ENCODE data around the gene SLC31A1. TPM values are rescaled to one million over a fixed set of nuclear protein-coding genes. Genes with fewer than 3 reads are reported as not detected.

Gene SLC31A1
- total RNA-seq, 5 donors from 2014 or later (not counting 1 experiment from before 2014, with no cell fraction given): 2.7 to 7.1 (median 4.2) TPM

- POLR2A ChIA-PET: interaction anchor here in 1 of 2 donors (0.5 to 0.9 kb wide), 4 partner anchors 18 to 349 kb away, joined by 3 to 4 read pairs (median 4); partner anchors contain the start of genes FKBP15 and SLC31A1
- Histone ChIP-seq H3K9me3 (no peaks in the 10 kb centered on the region), H3K27ac (ENCODE audit: low read length) (peak overlapping the region; percentile 89), H3K4me1 (ENCODE audit: control insufficient read depth in 1 of 2, extremely low read depth in 1 of 2, insufficient read depth in 2 of 2, low read length in 2 of 2) (peaks cover 8 to 9% of the 10 kb centered on the region in 2 experiments), H3K27me3 (replicated peaks in 1 of 2; ENCODE audit: control insufficient read depth in 2 of 2, extremely low read depth in 1 of 2, insufficient read depth in 2 of 2, low read length in 1 of 2) (no peaks in the 10 kb centered on the region), H3K4me3 (ENCODE audit: control insufficient read depth in 1 of 2, extremely low read depth in 1 of 2, low read length in 1 of 2) (peak overlapping the region; percentile 76 to 84), H3K36me3 (ENCODE audit: control insufficient read depth in 2 of 2, extremely low read depth in 1 of 2, insufficient read depth in 1 of 2, low read length in 1 of 2) (peaks cover 11 to 52% of the 10 kb centered on the region in 2 donors)
- ATAC-seq (replicated peaks in 1 of 4) (peak; percentile 5 to 28 (median 22)), DNase-seq (peak in 11 of 35 experiments; percentile 4 to 77 (median 17))
- Mint-ChIP-seq H3K4me1 (peaks cover 6 to 41% (median 30%) of the 10 kb centered on the region in 3 donors), H3K27me3 (no peaks in the 10 kb centered on the region), H3K27ac (no peak overlapping the region), H3K4me3 (no peak overlapping the region), H3K36me3 (peaks cover 31% of the 10 kb centered on the region), H3K9me3 (no peaks in the 10 kb centered on the region)
- CTCF ChIA-PET: interaction anchor here (0.7 to 3.1 kb wide), 28 partner anchors 16 to 1614 kb away, joined by 3 to 31 read pairs (median 4); partner anchors contain the start of genes FKBP15 (in 2 of the 2), SLC31A1 (in 2 of the 2), ALAD (in 1 of the 2) and C9orf43 (in 1 of the 2)
- 2% methylated on average over 10 of the region's 15 CpGs for WGBS (ENCODE audit: insufficient coverage)
These were observed 53.3 kb downstream of the SLC31A1 start for GRCh38 chr9:113274474-113275156.

- peaks cover 33% of the 10 kb centered on the region for H3K36me3 Mint-ChIP-seq
- under 1% methylated on average over 48 of the region's 63 CpGs for WGBS (ENCODE audit: insufficient coverage)
- peak; percentile 94 to 96 (median 95) for ATAC-seq (replicated peaks in 1 of 4)
These were observed 54.1 kb downstream of the SLC31A1 start, which contains the start of the genes CDC26 and PRPF4 for GRCh38 chr9:113275157-113276131. TSS of gene CDC26 (minus strand) at chr9:113275572. CDS start at chr9:113272507, 3,065 bp downstream. TSS of gene PRPF4 (plus strand) at chr9:113275658. CDS start at chr9:113275744, 86 bp downstream.

GRCh38 chr9:113278840-113279239 is 57.5 kb downstream of the SLC31A1 start:
- H3K27ac Mint-ChIP-seq: peak overlapping the region in 1 of 2 donors; percentile 35
- ATAC-seq (replicated peaks in 1 of 4) (no peak), DNase-seq (no peak)
- H3K9me3 Mint-ChIP-seq: no peaks in the 10 kb centered on the region
- no CpG with 5 or more reads among the region's 4 CpGs for WGBS (ENCODE audit: insufficient coverage)
- Histone ChIP-seq H3K9me3 (no peaks in the 10 kb centered on the region), H3K36me3 (ENCODE audit: control insufficient read depth in 2 of 2, extremely low read depth in 1 of 2, insufficient read depth in 1 of 2, low read length in 1 of 2) (peaks cover 13 to 56% of the 10 kb centered on the region in 2 donors), H3K4me3 (ENCODE audit: control insufficient read depth in 1 of 2, extremely low read depth in 1 of 2, low read length in 1 of 2) (no peak overlapping the region), H3K4me1 (ENCODE audit: control insufficient read depth in 1 of 2, extremely low read depth in 1 of 2, insufficient read depth in 2 of 2, low read length in 2 of 2) (peaks cover 8 to 9% of the 10 kb centered on the region in 2 experiments), H3K27me3 (replicated peaks in 1 of 2; ENCODE audit: control insufficient read depth in 2 of 2, extremely low read depth in 1 of 2, insufficient read depth in 2 of 2, low read length in 1 of 2) (no peaks in the 10 kb centered on the region), H3K27ac (ENCODE audit: low read length) (no peak overlapping the region)
- H3K27me3 Mint-ChIP-seq: no peaks in the 10 kb centered on the region
- ChIA-PET CTCF (interaction anchor here in 1 of 2 donors (0.6 kb wide), 1 partner anchor 93 kb away, joined by 3 read pairs; no protein-coding TSS in a partner anchor), POLR2A (interaction anchor here in 1 of 2 donors (0.9 to 1.2 kb wide), 2 partner anchors 8 to 59 kb away, joined by 3 to 4 read pairs; no protein-coding TSS in a partner anchor)
- peaks cover 46% of the 10 kb centered on the region for H3K36me3 Mint-ChIP-seq
- no peak overlapping the region for H3K4me3 Mint-ChIP-seq
- H3K4me1 Mint-ChIP-seq: peaks cover 14 to 32% (median 27%) of the 10 kb centered on the region in 3 donors

More at GRCh38 chr9:113275157-113276131, 54.1 kb downstream of the SLC31A1 start, which contains the start of the genes CDC26 and PRPF4:
- no peaks in the 10 kb centered on the region for H3K27me3 Mint-ChIP-seq
- ChIA-PET POLR2A (interaction anchor here in 1 of 2 donors (0.5 to 0.9 kb wide), 3 partner anchors 18 to 64 kb away, joined by 3 to 4 read pairs (median 4); partner anchors contain the start of genes FKBP15 and SLC31A1), CTCF (interaction anchor here (0.7 to 3.1 kb wide), 23 partner anchors 15 to 382 kb away, joined by 3 to 31 read pairs (median 6); partner anchors contain the start of genes FKBP15 (in 2 of the 2), SLC31A1 (in 2 of the 2), ALAD (in 1 of the 2) and C9orf43 (in 1 of the 2))
- Histone ChIP-seq H3K27me3 (replicated peaks in 1 of 2; ENCODE audit: control insufficient read depth in 2 of 2, extremely low read depth in 1 of 2, insufficient read depth in 2 of 2, low read length in 1 of 2) (no peaks in the 10 kb centered on the region), H3K9me3 (no peaks in the 10 kb centered on the region), H3K36me3 (ENCODE audit: control insufficient read depth in 2 of 2, extremely low read depth in 1 of 2, insufficient read depth in 1 of 2, low read length in 1 of 2) (peaks cover 11 to 52% of the 10 kb centered on the region in 2 donors), H3K4me3 (ENCODE audit: control insufficient read depth in 1 of 2, extremely low read depth in 1 of 2, low read length in 1 of 2) (peak within 1 kb of the TSS; percentile 76 to 84), H3K27ac (ENCODE audit: low read length) (peak within 1 kb of the TSS; percentile 89), H3K4me1 (ENCODE audit: control insufficient read depth in 1 of 2, extremely low read depth in 1 of 2, insufficient read depth in 2 of 2, low read length in 2 of 2) (peaks cover 8 to 9% of the 10 kb centered on the region in 2 experiments)
- H3K27ac Mint-ChIP-seq: no peak within 1 kb of the TSS
- no peaks in the 10 kb centered on the region for H3K9me3 Mint-ChIP-seq
- peak; percentile 81 to 98 (median 94) for DNase-seq
- H3K4me3 Mint-ChIP-seq: no peak within 1 kb of the TSS
- peaks cover 8 to 42% (median 32%) of the 10 kb centered on the region in 3 donors for H3K4me1 Mint-ChIP-seq

GRCh38 chr9:113281356-113281755 is 60.0 kb downstream of the SLC31A1 start:
- WGBS (ENCODE audit: insufficient coverage): 100% methylated on average over 4 of the region's 4 CpGs

GRCh38 chr9:113289091-113289490 is 67.7 kb downstream of the SLC31A1 start:
- POLR2A ChIA-PET: no interaction called here
- Mint-ChIP-seq H3K27me3 (no peaks in the 10 kb centered on the region), H3K4me1 (no peaks in the 10 kb centered on the region), H3K9me3 (no peaks in the 10 kb centered on the region), H3K27ac (peak overlapping the region in 1 of 2 donors; percentile 7), H3K36me3 (peaks cover 61% of the 10 kb centered on the region), H3K4me3 (no peak overlapping the region)
- CTCF ChIA-PET: no interaction called here
- no CpG with 5 or more reads among the region's 2 CpGs for WGBS (ENCODE audit: insufficient coverage)
- Histone ChIP-seq H3K27ac (ENCODE audit: low read length) (no peak overlapping the region), H3K9me3 (no peaks in the 10 kb centered on the region), H3K4me1 (ENCODE audit: control insufficient read depth in 1 of 2, extremely low read depth in 1 of 2, insufficient read depth in 2 of 2, low read length in 2 of 2) (no peaks in the 10 kb centered on the region), H3K27me3 (replicated peaks in 1 of 2; ENCODE audit: control insufficient read depth in 2 of 2, extremely low read depth in 1 of 2, insufficient read depth in 2 of 2, low read length in 1 of 2) (no peaks in the 10 kb centered on the region), H3K36me3 (ENCODE audit: control insufficient read depth in 2 of 2, extremely low read depth in 1 of 2, insufficient read depth in 1 of 2, low read length in 1 of 2) (peaks cover 17 to 88% of the 10 kb centered on the region in 2 donors), H3K4me3 (ENCODE audit: control insufficient read depth in 1 of 2, extremely low read depth in 1 of 2, low read length in 1 of 2) (no peak overlapping the region)
- DNase-seq (no peak), ATAC-seq (replicated peaks in 1 of 4) (no peak)

More at GRCh38 chr9:113281356-113281755, 60.0 kb downstream of the SLC31A1 start:
- Histone ChIP-seq H3K27ac (ENCODE audit: low read length) (no peak overlapping the region), H3K36me3 (ENCODE audit: control insufficient read depth in 2 of 2, extremely low read depth in 1 of 2, insufficient read depth in 1 of 2, low read length in 1 of 2) (peaks cover 20 to 77% of the 10 kb centered on the region in 2 donors), H3K9me3 (no peaks in the 10 kb centered on the region), H3K27me3 (replicated peaks in 1 of 2; ENCODE audit: control insufficient read depth in 2 of 2, extremely low read depth in 1 of 2, insufficient read depth in 2 of 2, low read length in 1 of 2) (no peaks in the 10 kb centered on the region), H3K4me1 (ENCODE audit: control insufficient read depth in 1 of 2, extremely low read depth in 1 of 2, insufficient read depth in 2 of 2, low read length in 2 of 2) (peaks cover 2 to 6% of the 10 kb centered on the region in 2 experiments), H3K4me3 (ENCODE audit: control insufficient read depth in 1 of 2, extremely low read depth in 1 of 2, low read length in 1 of 2) (no peak overlapping the region)
- DNase-seq (no peak), ATAC-seq (replicated peaks in 1 of 4) (no peak)
- Mint-ChIP-seq H3K4me3 (no peak overlapping the region), H3K4me1 (peaks cover 14 to 27% (median 25%) of the 10 kb centered on the region in 3 donors), H3K9me3 (no peaks in the 10 kb centered on the region), H3K27me3 (no peaks in the 10 kb centered on the region), H3K36me3 (peaks cover 59% of the 10 kb centered on the region), H3K27ac (no peak overlapping the region)
- CTCF ChIA-PET: no interaction called here
- POLR2A ChIA-PET: interaction anchor here in 1 of 2 donors (0.5 kb wide), 1 partner anchor 68 kb away, joined by 4 read pairs; the partner anchor contains the start of gene BSPRY
